NB4 (cell line): Measurements from ENCODE around the gene FN3K.

ENCODE experiments used
- DNase-seq: peaks from one replicate; pipeline ENCODE4 v3.0.0; 2010; ENCODE audit warnings: low read depth
- H3K4me3 ChIP-seq: one replicate; pipeline ENCODE4 v1.5.1; 2011; ENCODE audit warnings: mild to moderate bottlenecking, low read depth, low read length, moderate library complexity
- MAX ChIP-seq: IDR thresholded peaks from 2 replicates; pipeline ENCODE4 v1.6.1; 2011; ENCODE audit warnings: low read depth, low read length
- MYC ChIP-seq: IDR thresholded peaks from 2 replicates; pipeline ENCODE4 v1.6.1; 2011; ENCODE audit warnings: low read depth, low read length
- POLR2A ChIP-seq: IDR thresholded peaks from 2 replicates; pipeline ENCODE4 v1.6.1; 2011; ENCODE audit warnings: mild to moderate bottlenecking; ENCODE audit not compliant: insufficient read length; ENCODE audit errors: extremely low read depth
- TF ChIP-seq, protein P1 (sequence below): IDR thresholded peaks from one replicate; pipeline ENCODE4 v1.5.1; 2012; ENCODE audit warnings: low read depth, low read length

The FN3K gene

GRCh38 chr17:82716203-82717010 is 19.0 kb upstream of the FN3K start, which contains the start of gene FN3KRP:
FN3KRP (plus strand) TSS chr17:82716706; CDS start chr17:82716756, 50 bp downstream.
- TF ChIP-seq POLR2A (peak; percentile 71), MYC (no peak)
- H3K4me3 ChIP-seq: peak within 1 kb of the TSS; percentile 78
- DNase-seq: peak; percentile 94

DNA sequence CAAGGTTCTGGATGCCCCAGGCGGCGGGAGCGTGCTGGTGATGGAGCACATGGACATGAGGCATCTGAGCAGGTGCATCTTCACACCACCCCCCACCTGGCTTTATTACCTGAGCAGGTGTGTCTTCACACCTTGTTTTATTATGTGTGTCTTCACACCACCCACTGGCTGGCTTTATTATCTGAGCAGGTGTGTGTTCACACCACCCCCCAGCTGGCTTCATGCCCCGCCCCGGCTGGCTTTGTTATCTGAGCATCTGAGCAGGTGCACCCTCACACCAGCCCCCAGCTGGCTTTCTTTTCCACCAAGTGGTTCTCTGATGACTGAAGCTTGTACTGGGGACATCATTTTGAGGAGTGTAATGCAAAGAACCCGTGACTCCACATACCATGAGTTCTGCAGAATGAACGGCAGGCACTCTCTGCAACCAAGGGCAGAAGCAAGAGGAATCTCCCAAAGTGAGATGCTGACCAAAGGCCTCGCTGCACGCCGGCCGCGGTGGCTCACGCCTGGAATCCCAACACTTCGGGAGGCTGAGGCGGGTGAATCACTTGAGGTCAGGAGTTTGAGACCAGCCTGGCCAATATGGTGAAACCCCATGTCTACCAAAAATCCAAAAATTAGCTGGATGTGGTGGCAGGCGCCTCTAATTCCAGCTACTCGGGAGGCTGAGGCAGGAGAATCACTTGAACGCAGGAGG is 16.3 kb upstream of the FN3K start:
- H3K4me3 ChIP-seq: no peak overlapping the region
- no peak for TF ChIP-seq MAX
- no peak for DNase-seq

DNA sequence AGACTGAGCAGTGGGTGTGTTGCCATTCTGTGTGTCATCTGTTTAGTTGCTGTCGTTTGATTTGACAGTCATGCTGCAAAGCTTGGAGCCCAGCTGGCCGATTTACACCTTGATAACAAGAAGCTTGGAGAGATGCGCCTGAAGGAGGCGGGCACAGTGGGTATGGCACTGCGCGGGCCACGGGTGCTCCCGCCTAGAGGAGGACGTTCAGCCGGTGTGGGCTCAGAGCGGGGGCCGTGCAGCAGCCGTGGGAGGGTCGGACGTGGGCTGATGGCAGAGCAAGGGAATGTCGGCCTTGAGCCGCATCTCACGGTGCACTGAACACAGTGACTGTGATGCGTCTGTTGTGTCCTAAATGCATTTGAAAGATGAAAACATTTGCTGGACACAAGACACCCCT is 15.2 kb upstream of the FN3K start:
- DNase-seq: no peak
- TF ChIP-seq, protein P1, sequence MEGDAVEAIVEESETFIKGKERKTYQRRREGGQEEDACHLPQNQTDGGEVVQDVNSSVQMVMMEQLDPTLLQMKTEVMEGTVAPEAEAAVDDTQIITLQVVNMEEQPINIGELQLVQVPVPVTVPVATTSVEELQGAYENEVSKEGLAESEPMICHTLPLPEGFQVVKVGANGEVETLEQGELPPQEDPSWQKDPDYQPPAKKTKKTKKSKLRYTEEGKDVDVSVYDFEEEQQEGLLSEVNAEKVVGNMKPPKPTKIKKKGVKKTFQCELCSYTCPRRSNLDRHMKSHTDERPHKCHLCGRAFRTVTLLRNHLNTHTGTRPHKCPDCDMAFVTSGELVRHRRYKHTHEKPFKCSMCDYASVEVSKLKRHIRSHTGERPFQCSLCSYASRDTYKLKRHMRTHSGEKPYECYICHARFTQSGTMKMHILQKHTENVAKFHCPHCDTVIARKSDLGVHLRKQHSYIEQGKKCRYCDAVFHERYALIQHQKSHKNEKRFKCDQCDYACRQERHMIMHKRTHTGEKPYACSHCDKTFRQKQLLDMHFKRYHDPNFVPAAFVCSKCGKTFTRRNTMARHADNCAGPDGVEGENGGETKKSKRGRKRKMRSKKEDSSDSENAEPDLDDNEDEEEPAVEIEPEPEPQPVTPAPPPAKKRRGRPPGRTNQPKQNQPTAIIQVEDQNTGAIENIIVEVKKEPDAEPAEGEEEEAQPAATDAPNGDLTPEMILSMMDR: no peak
- TF ChIP-seq MYC (no peak), MAX (no peak), POLR2A (no peak)
- no peak overlapping the region for H3K4me3 ChIP-seq

DNA sequence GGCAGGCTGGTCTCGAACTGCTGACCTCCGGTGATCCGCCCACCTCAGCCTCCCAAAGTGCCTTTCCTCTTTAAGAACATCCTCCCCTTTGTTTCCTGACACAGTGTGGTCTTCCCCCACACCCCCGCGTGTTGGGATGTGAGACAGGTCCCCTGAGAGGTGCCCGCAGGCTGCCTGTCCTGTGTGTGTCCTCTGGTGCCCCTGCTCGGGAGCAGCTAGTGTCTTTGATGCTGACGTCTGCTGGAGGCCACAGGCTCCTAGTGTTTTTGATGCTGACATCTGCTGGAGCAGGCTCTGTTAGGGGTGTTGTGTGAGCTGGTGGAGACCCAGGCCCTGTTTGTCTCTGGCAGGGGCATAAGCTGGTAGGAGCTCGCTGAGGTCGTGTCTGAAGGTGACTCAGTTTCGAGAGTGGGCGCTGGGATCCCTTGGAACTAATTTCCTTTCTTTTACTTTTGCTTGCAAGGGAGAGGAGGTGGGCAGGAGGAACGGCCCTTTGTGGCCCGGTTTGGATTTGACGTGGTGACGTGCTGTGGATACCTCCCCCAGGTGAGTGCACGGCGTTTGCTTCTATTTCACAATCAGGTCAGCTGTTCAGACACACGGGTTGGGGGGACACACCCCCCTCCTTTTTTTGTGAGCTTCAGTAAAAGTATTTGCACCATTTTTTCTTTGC is 12.9 kb upstream of the FN3K start:
- no peak overlapping the region for H3K4me3 ChIP-seq
- no peak for TF ChIP-seq MYC
- no peak for DNase-seq

DNA sequence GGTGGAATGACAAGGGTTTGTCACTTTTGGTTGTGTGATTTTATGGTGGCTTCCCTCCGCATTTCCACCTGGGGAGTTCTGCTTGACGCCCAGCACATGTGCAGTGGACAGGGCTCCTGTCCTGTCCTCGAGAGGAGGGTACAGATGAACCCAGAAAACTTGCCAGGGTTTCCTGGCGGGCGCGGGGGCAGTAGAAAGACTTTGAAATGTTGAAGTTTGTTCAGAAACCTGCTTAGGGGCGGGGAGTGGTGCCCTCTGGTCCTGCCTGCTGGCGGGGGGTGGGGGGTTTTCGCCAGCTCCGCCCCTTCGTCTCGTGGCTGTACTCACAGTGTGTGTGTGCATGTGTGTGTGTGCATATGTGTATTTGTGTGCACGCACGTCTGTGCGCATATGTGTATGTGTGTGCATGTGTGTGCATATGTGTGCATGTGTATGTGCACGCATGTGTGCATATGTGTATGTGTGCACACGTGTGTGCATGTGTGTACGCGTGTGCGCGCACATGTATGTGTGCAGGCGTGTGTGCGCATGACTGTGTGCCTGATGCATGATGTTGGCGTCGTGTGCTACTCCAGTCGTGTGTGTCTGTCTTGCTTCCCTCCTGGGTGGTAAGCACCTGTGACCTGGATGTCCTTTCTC is 12.1 kb upstream of the FN3K start:
- no peak for DNase-seq
- TF ChIP-seq POLR2A: no peak
- no peak overlapping the region for H3K4me3 ChIP-seq

DNA sequence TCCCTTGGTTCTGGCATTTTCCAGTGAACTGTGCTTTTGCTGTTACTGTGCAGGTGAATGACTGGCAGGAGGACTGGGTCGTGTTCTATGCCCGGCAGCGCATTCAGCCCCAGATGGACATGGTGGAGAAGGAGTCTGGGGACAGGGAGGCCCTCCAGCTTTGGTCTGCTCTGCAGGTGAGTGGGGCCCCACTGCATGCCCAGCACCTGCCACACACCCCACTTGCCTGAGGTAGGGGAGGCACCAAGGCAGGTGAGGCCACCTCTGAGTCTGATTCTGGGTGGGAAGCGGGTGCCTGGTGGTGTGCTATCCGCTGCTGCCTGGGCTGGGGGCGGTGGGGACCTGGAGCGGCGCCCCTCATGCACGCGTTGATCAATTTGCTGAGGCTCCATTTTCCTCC is 9.0 kb upstream of the FN3K start:
- no peak for TF ChIP-seq MAX
- TF ChIP-seq MYC: no peak
- TF ChIP-seq, protein P1: no peak
- no peak for TF ChIP-seq POLR2A
- no peak overlapping the region for H3K4me3 ChIP-seq
- DNase-seq: no peak

- H3K4me3 ChIP-seq: no peak overlapping the region
- TF ChIP-seq MYC: no peak
- no peak for TF ChIP-seq MAX
- TF ChIP-seq, protein P1: no peak
- TF ChIP-seq POLR2A: no peak
- no peak for DNase-seq
Observed at GRCh38 chr17:82729479-82730260, 5.7 kb upstream of the FN3K start.
